Measurements from ENCODE around the gene TBC1D14. TPM values are rescaled to one million over a fixed set of nuclear protein-coding genes. Genes with fewer than 3 reads are reported as not detected.

The TBC1D14 gene
- total RNA-seq, 1 experiment from 2014 or later = 50.2 TPM

DNA sequence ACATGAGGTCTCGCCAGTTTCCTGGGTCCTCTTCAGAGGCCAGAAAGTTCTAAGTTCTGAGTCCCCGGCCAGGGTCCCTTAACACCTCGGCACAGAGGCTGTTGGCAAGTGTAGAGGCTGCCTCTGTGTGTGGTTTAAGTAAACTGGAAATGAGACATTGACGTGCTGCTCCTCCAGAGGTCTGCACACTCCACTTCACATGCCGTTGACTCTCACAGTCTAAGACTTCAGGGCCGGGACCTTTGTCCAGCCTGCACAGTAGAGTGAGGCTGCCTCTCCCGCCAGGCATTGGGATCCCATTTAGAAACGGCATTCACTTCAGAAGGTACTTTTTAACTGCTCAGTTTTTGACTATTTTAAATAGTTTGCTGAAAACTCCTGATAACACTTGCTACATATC is 123.0 kb downstream of the TBC1D14 start:
- H4K8ac ChIP-seq (replicated peaks; ENCODE audit: insufficient read length, low read depth, low read length) = no peak overlapping the region
- Mint-ChIP-seq H3K27me3 (ENCODE audit: low read depth) (no peaks in the 10 kb centered on the region; the same call in 1 of the 2 replicates), H3K36me3 (ENCODE audit: insufficient read depth in 1 of 3, low read depth in 3 of 3) (peaks cover 22 to 38% (median 36%) of the 10 kb centered on the region in 3 experiments; a peak in 6 of 7 replicates), H3K9me3 (no peaks in the 10 kb centered on the region; a peak in 1 of 5 replicates), H3K4me1 (0 out of 4 replicates have a peak, but pooled peaks cover 0 to 2% of the 10 kb centered on the region in 2 experiments), H3K27ac (peak overlapping the region; percentile 36 to 73 (median 40); a peak in 2 of 7 replicates), H3K4me3 (no peak overlapping the region)
- no peak overlapping the region for H3K9ac ChIP-seq (ENCODE audit: extremely low read depth, insufficient read length, low read length)
- no peak overlapping the region for H4K91ac ChIP-seq (ENCODE audit: insufficient read length, low read depth, low read length)
- no peak overlapping the region for H2BK15ac ChIP-seq (ENCODE audit: low read depth, low read length)
- H3K27ac ChIP-seq (ENCODE audit: insufficient read length, low read depth, low read length) = no peak overlapping the region
- no peaks in the 10 kb centered on the region for H3K9me3 ChIP-seq (ENCODE audit: control insufficient read depth, low read depth, low read length)
- no peak overlapping the region for H2AK5ac ChIP-seq (ENCODE audit: insufficient read length, low read length)
- no peaks in the 10 kb centered on the region for H3K79me2 ChIP-seq (ENCODE audit: insufficient read depth, low read length)
- H3K56ac ChIP-seq (ENCODE audit: insufficient read length, low read depth, low read length) = no peak overlapping the region
- no peak overlapping the region for H4K5ac ChIP-seq (ENCODE audit: insufficient read length, low read depth, low read length)
- WGBS (ENCODE audit: extremely low coverage, insufficient read length, low lambda C conversion rate) = no CpG with 5 or more reads among the region's 8 CpGs
- TF ChIP-seq, protein P1, sequence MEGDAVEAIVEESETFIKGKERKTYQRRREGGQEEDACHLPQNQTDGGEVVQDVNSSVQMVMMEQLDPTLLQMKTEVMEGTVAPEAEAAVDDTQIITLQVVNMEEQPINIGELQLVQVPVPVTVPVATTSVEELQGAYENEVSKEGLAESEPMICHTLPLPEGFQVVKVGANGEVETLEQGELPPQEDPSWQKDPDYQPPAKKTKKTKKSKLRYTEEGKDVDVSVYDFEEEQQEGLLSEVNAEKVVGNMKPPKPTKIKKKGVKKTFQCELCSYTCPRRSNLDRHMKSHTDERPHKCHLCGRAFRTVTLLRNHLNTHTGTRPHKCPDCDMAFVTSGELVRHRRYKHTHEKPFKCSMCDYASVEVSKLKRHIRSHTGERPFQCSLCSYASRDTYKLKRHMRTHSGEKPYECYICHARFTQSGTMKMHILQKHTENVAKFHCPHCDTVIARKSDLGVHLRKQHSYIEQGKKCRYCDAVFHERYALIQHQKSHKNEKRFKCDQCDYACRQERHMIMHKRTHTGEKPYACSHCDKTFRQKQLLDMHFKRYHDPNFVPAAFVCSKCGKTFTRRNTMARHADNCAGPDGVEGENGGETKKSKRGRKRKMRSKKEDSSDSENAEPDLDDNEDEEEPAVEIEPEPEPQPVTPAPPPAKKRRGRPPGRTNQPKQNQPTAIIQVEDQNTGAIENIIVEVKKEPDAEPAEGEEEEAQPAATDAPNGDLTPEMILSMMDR (conservative IDR thresholded peaks at IDR 0.05) = no peak
- H3K4ac ChIP-seq (ENCODE audit: low read depth, low read length) = no peak overlapping the region
- H3K18ac ChIP-seq (ENCODE audit: insufficient read length, low read depth, low read length) = no peak overlapping the region
- DNase-seq = no peak
- no peaks in the 10 kb centered on the region for H3K27me3 ChIP-seq (ENCODE audit: insufficient read depth, low read length)
- no peak overlapping the region for H2BK5ac ChIP-seq (ENCODE audit: insufficient read length, low read length)
- no peak overlapping the region for H3K23ac ChIP-seq (ENCODE audit: insufficient read length, low read depth, low read length)
- H3K14ac ChIP-seq (ENCODE audit: insufficient read depth, low read length) = no peak overlapping the region
- H4K20me1 ChIP-seq (ENCODE audit: control insufficient read depth, insufficient read depth, insufficient read length) = no peaks in the 10 kb centered on the region
- no peak overlapping the region for H3T11ph ChIP-seq (ENCODE audit: low read length)
- H2BK12ac ChIP-seq (ENCODE audit: insufficient read length, low read depth, low read length) = no peak overlapping the region
- H2BK120ac ChIP-seq (ENCODE audit: low read depth, low read length, poor library complexity, severe bottlenecking) = no peak overlapping the region
- no peaks in the 10 kb centered on the region for H3K79me1 ChIP-seq (ENCODE audit: insufficient read depth, low read depth, low read length, poor library complexity, severe bottlenecking)
- H2BK20ac ChIP-seq (ENCODE audit: low read depth, low read length, poor library complexity, severe bottlenecking) = no peak overlapping the region
- no peaks in the 10 kb centered on the region for H3K4me1 ChIP-seq (ENCODE audit: insufficient read depth, low read length)
- H3K4me2 ChIP-seq (ENCODE audit: insufficient read depth, insufficient read length, low read length) = no peak overlapping the region
- no peaks in the 10 kb centered on the region for H3K23me2 ChIP-seq (ENCODE audit: insufficient read length, low read depth, low read length, poor library complexity, severe bottlenecking)
- no peak overlapping the region for H2AFZ ChIP-seq (ENCODE audit: low read length)
